Measurements from ENCODE around the gene ITGA11.

Gene ITGA11, protein sequence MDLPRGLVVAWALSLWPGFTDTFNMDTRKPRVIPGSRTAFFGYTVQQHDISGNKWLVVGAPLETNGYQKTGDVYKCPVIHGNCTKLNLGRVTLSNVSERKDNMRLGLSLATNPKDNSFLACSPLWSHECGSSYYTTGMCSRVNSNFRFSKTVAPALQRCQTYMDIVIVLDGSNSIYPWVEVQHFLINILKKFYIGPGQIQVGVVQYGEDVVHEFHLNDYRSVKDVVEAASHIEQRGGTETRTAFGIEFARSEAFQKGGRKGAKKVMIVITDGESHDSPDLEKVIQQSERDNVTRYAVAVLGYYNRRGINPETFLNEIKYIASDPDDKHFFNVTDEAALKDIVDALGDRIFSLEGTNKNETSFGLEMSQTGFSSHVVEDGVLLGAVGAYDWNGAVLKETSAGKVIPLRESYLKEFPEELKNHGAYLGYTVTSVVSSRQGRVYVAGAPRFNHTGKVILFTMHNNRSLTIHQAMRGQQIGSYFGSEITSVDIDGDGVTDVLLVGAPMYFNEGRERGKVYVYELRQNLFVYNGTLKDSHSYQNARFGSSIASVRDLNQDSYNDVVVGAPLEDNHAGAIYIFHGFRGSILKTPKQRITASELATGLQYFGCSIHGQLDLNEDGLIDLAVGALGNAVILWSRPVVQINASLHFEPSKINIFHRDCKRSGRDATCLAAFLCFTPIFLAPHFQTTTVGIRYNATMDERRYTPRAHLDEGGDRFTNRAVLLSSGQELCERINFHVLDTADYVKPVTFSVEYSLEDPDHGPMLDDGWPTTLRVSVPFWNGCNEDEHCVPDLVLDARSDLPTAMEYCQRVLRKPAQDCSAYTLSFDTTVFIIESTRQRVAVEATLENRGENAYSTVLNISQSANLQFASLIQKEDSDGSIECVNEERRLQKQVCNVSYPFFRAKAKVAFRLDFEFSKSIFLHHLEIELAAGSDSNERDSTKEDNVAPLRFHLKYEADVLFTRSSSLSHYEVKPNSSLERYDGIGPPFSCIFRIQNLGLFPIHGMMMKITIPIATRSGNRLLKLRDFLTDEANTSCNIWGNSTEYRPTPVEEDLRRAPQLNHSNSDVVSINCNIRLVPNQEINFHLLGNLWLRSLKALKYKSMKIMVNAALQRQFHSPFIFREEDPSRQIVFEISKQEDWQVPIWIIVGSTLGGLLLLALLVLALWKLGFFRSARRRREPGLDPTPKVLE

GRCh38 chr15:68431792-68432401 lies at the start of gene ITGA11:
Gene ITGA11, minus strand, starts transcription at chr15:68432163. Its CDS starts 97 bp downstream, at chr15:68432066.
- no peak for DNase-seq

DNA sequence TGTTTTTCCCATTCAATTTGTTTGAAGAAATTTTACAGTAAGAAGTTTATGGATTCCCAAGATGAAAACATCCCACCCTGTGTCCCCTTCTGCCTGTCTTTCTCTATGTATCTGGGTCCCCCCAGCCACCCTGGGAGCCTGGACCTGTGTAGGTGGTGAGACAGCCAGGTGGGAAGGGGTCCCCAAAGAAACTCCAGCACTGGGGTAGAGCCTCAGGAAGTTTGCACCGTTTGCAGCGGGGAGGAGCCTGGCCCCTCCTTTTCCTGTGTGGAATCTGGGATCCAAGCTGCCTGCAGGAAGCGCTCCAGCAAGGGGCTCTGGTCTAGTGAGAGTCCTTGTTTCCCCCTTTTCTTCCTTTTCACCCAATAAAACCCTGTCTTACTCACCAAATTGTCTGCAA lies 49.4 kb upstream of the ITGA11 start:
- DNase-seq: no peak

DNA sequence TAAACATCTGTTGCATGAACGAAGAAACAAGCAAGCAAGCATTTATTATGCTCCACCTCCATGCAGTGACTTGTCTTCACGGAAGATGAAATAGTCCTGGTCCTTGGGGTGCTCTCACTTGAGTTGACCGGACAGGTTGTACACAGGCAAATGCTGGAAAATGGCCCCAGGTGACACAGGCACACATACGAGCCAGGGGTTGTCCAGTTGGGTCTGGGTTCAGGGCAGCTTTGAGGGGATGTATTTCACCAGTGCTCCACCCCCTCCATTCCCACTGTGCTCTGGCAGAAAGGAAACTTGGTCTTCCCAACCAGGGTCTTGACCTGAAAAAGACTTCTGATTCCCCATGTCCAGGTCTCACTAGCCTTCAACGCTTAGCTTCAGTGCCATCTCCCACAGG lies 48.3 kb upstream of the ITGA11 start:
- DNase-seq: no peak

- no peak for DNase-seq
These were observed 47.9 kb upstream of the ITGA11 start for GRCh38 chr15:68479870-68480269.

DNA sequence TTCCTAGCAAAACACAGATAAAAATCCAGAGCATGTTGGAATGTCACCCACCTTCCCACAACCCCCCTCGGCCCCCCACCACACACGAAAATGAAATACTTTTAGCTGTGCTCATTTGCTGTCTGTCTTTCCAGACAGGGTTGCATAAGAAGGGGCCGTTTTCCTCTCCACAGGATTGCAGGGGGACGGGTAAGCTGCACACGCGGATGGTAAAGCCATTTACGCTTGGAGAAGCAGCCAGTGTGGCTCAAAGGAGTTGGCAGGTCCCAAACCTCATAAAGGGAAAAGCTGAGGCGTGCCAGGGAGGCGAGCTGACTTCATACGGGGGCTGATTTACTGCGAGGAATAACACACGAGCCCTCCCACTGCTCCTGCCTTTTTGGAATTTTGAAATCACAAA lies 47.4 kb upstream of the ITGA11 start:
- no peak for DNase-seq

DNA sequence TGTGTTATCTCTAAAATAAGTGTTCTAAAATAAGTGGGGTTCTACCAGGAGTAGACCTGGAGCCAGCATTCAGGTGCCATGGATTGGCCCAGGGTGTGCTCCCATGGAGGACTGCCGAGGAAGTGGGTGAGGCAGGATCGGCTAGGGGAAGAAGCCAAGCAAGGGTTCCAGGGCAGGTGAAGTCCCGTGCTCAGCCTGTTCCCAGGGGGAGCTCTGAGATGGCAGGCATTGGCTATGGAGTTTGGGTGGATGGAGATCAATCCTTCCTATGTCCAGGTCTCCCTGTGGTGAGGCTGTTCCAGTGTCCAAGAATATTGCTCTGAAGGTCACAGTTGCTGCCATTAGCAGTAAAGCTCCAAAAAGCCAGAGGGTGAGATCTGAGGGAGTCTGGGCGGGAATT lies 46.9 kb upstream of the ITGA11 start:
- DNase-seq: no peak

GRCh38 chr15:68475449-68475848 lies 43.5 kb upstream of the ITGA11 start:
- DNase-seq: no peak

DNA sequence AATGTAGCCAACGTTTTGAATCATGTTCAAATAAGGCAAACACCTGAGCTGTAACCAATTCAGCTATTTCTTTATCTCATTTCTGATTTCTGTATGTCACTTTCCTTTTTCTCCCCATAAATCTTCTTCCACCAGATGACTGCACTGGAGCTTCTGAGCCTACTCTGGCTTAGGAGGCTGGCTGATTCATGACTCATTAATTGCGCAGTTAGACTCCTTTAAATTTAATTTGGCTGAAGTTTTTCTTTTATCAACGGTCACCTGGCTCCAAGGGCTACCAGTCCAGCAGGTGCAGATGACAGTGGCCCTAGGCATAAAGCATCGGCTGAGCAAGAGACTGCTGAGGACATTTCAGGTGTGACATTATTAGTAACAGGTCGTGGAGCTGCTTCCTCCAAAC lies 39.6 kb upstream of the ITGA11 start:
- no peak for DNase-seq

GRCh38 chr15:68470976-68471375 lies 39.0 kb upstream of the ITGA11 start:
- DNase-seq: no peak

DNA sequence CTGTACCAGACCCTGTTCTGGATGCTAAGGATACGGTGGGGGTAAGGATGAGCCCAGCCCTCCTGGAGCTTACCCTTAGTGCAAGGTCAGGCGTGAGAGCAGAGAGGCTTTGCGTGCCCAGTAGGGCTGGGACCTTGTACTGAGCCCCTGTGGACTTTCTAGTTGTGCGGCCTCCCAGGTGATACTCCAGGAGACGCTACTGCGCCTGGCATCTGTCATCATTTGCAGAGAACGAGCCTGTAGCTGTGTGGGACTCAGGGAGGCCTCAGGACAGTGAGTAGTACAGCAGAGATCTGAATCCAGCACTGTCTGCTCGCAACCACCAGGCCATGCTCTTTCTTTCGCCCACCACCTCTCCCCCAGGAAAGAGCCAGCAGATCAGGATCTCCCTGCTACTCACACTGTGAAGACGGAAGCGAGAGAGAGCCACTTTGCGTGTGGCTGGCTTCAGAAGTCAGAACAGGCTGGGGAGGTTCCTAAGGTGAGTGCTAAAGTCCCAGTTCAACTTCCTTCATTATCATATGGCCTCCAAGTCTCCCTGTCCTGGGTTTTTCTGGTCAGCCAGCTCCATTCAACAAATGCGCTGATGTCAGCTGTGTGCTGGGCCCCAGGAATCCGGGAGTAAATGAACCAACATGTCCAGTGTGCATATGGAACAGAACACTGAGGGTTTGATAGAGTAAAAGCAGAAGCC lies 38.2 kb upstream of the ITGA11 start:
- no peak for DNase-seq

DNA sequence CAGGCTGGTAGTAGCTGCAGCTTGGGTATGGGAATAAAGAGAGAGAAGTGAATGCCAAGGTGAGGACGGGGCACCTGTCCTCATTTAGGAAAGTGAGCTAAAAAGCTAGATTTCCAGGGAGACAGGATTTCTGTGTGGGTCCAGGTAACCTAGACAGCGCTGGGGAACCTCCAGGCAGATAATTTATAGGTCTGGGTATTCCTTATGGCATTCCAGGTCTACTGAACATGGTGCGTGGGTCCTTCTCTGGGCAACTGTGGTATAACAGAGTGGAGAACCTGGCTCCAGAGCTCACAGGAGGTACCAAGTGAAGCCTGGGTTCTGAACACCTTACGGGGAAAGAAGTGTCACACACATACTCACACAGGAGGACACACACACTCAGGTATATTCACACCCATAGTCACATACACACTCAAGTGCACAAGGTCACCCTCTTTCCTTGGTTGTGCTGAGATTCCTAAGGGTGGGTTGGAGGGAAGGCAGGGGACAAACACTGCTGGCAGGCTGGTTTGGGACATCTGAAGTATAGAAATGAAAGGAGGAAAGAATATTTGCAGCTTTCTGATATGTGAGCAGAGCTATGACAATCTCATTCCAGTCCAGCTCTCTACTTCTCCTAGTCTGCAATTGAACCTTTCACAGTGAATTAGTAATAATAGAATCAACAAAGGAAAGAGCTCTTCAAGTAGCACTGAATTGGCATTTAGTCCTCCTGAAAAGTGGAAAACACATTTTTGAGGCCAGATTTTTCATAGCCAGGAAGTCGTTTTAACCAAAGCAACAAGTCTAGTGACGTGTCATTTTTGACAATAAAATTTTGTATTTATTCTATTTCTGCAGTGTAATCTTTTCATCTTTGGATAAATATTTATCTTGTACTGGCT lies 37.4 kb upstream of the ITGA11 start:
- no peak for DNase-seq

GRCh38 chr15:68466876-68467275 lies 34.9 kb upstream of the ITGA11 start:
- DNase-seq: no peak

GRCh38 chr15:68465861-68466560 lies 34.0 kb upstream of the ITGA11 start:
- no peak for DNase-seq

GRCh38 chr15:68464448-68465090 lies 32.6 kb upstream of the ITGA11 start:
- no peak for DNase-seq

DNA sequence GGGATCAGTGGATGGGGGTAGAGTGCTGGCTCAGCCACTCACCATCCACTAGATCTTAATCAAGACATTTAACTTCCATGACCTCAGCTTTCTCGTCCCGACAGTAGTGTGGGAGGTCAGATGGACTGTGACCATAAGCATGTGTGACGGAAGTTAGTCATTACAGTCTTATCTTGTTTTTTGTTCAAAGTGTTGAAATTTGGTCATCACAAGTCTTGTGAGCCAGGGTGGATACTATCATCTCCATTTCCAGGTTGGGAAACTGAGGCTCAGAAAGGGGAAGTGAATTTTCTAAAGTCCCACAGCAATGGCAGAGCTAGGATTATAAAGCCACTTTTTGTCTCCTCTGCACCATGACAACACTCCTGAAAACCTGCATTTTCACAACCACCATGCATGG lies 32.0 kb upstream of the ITGA11 start:
- DNase-seq: no peak

DNA sequence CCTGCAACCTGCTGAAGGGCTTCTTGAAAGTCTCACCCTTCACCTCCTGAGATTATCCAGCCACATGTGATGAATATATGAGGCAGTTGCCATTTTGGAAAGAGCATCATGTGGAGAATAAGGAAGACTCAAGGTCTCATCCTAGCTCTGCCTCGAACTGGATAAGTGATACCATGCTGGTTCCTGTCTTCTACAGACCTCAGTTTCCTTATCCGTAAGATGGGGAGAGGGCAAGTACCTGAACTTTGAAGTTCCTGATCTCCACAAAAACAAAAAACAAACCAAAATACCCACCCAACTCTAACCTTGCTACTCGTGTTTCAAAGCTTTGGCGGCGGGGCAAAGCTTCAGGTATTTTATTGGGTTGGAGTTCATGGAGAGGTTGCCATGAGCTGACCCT lies 31.5 kb upstream of the ITGA11 start:
- DNase-seq: no peak

- no peak for DNase-seq
These were observed 28.2 kb upstream of the ITGA11 start for GRCh38 chr15:68460166-68460565.

GRCh38 chr15:68450192-68450591 lies 18.2 kb upstream of the ITGA11 start:
- no peak for DNase-seq

- DNase-seq: no peak
These were observed 17.4 kb upstream of the ITGA11 start for GRCh38 chr15:68449389-68449788.

Data from activated CD4-positive, alpha-beta T cell treated with anti-CD3 and anti-CD28 coated beads, Interleukin-2, Interleukin-6, amounts not matched to agents 100 ng/mL and 50 ng/mL, durations not matched to agents 16 hours and 8 hours (primary cell).